IMR-90 (cell line): ENCODE measurements around the gene PARL. TPM values are rescaled to one million over a fixed set of nuclear protein-coding genes. Genes with fewer than 3 reads are reported as not detected.

Experiments used
- ATAC-seq: fragments of 200-7000 bp; cut with Tn5 transposase; 2 replicates; pipeline ENCODE4 v1.9.1; 2020; ENCODE audit warnings: low read depth, mild to moderate bottlenecking, moderate library complexity
- BruUV-seq: library from RNA; stranded (reverse); fragments of 400-500 nt; replicated peaks from 2 replicates; lab custom pipeline; 2021; lab: Mats Ljungman, UMichigan
- CTCF ChIA-PET: fragments of 300-600 bp; formaldehyde crosslinking; extraction: SDS; loops from one replicate; lab custom pipeline; 2021; ENCODE audit warnings: antibody characterized with exemption; lab: Yijun Ruan, JAX
- POLR2A ChIA-PET: fragments of 300-600 bp; sonication (Branson Sonifier 250); formaldehyde crosslinking; loops from one replicate; lab custom pipeline; 2022; ENCODE audit warnings: antibody characterized with exemption; ENCODE audit not compliant: unreplicated experiment; lab: Charles Lee
- DNase-seq: peaks from one replicate; pipeline ENCODE4 v3.0.0; 2013
- H2AFZ ChIP-seq: replicated peaks from 2 replicates; pipeline ENCODE3; 2013; ENCODE audit warnings: low read length, mild to moderate bottlenecking; ENCODE audit not compliant: poor library complexity
- H2AK5ac ChIP-seq: 2 replicates; pipeline ENCODE4 v1.6.1; 2013; ENCODE audit warnings: low read depth, low read length, inconsistent platforms
- H2AK9ac ChIP-seq: replicated peaks from 2 replicates; pipeline ENCODE3; 2013; ENCODE audit warnings: mild to moderate bottlenecking, low read depth, low read length, moderate library complexity; ENCODE audit not compliant: poor library complexity
- H2BK120ac ChIP-seq: 2 replicates; pipeline ENCODE4 v1.6.1; 2013; ENCODE audit warnings: low read depth, low read length, inconsistent platforms
- H2BK15ac ChIP-seq: 3 replicates; pipeline ENCODE4 v1.6.1; 2013; ENCODE audit warnings: low read depth, low read length, inconsistent platforms
- H2BK20ac ChIP-seq: 2 replicates; pipeline ENCODE4 v1.6.1; 2013; ENCODE audit warnings: low read depth, mild to moderate bottlenecking, inconsistent platforms, low read length, moderate library complexity
- H2BK5ac ChIP-seq: 2 replicates; pipeline ENCODE4 v1.6.1; 2013; ENCODE audit warnings: mild to moderate bottlenecking, low read depth, low read length, inconsistent platforms; ENCODE audit not compliant: poor library complexity, severe bottlenecking
- H3K14ac ChIP-seq: replicated peaks from 2 replicates; pipeline ENCODE4 v1.6.1; 2013; ENCODE audit warnings: low read depth, low read length, inconsistent platforms
- H3K18ac ChIP-seq: 2 replicates; pipeline ENCODE4 v1.6.1; 2013; ENCODE audit warnings: low read depth, low read length, control low read depth
- H3K23ac ChIP-seq: 2 replicates; pipeline ENCODE4 v1.6.1; 2013; ENCODE audit warnings: low read depth, low read length, inconsistent platforms
- H3K27ac ChIP-seq: 2 replicates; pipeline ENCODE4 v1.5.1; 2013; ENCODE audit warnings: mild to moderate bottlenecking, control low read depth, low read length; ENCODE audit not compliant: insufficient read depth
- H3K27me3 ChIP-seq: 2 replicates; pipeline ENCODE4 v1.6.1; 2013; ENCODE audit warnings: low read length; ENCODE audit not compliant: control insufficient read depth, insufficient read depth
- H3K36me3 ChIP-seq: 2 replicates; pipeline ENCODE4 v1.6.1; 2013; ENCODE audit warnings: low read length, mixed read lengths; ENCODE audit not compliant: control insufficient read depth, insufficient read depth
- H3K4ac ChIP-seq: 2 replicates; pipeline ENCODE4 v1.6.1; 2013; ENCODE audit warnings: low read depth, low read length, inconsistent platforms
- H3K4me1 ChIP-seq: 2 replicates; pipeline ENCODE4 v1.6.1; 2013; ENCODE audit warnings: low read length, mixed read lengths; ENCODE audit not compliant: control insufficient read depth, insufficient read depth
- H3K4me2 ChIP-seq: 2 replicates; pipeline ENCODE4 v1.6.1; 2013; ENCODE audit warnings: low read depth, mild to moderate bottlenecking, control low read depth, low read length, moderate library complexity
- H3K4me3 ChIP-seq: 2 replicates; pipeline ENCODE4 v1.5.1; 2013; ENCODE audit warnings: low read depth, mild to moderate bottlenecking, control low read depth, low read length, moderate library complexity; ENCODE audit not compliant: insufficient read depth
- H3K56ac ChIP-seq: 2 replicates; pipeline ENCODE4 v1.6.1; 2013; ENCODE audit warnings: low read length, inconsistent platforms; ENCODE audit not compliant: insufficient read depth; ENCODE audit errors: extremely low read depth
- H3K79me1 ChIP-seq, 2 experiments: 2 replicates each; pipeline ENCODE4 v1.6.1; 2013; ENCODE audit warnings: low read length in 2 of 2, inconsistent platforms in 1 of 2, low read depth in 1 of 2
- H3K9ac ChIP-seq: 2 replicates; pipeline ENCODE4 v1.6.1; 2013; ENCODE audit warnings: low read depth, low read length, control low read depth
- H3K9me1 ChIP-seq: 2 replicates; pipeline ENCODE4 v1.6.1; 2013; ENCODE audit warnings: low read length, inconsistent platforms; ENCODE audit not compliant: insufficient read depth
- H3K9me3 ChIP-seq: 2 replicates; pipeline ENCODE4 v1.6.1; 2013; ENCODE audit warnings: low read length; ENCODE audit not compliant: control insufficient read depth, insufficient read depth
- H4K20me1 ChIP-seq: 2 replicates; pipeline ENCODE4 v1.6.1; 2013; ENCODE audit warnings: low read length, inconsistent platforms; ENCODE audit not compliant: insufficient read depth
- H4K5ac ChIP-seq: 2 replicates; pipeline ENCODE4 v1.6.1; 2013; ENCODE audit warnings: mild to moderate bottlenecking, low read depth, low read length, control low read depth
- H4K8ac ChIP-seq, 2 experiments: 2 replicates each; pipeline ENCODE4 v1.6.1; 2013; ENCODE audit warnings: low read depth in 2 of 2, low read length in 2 of 2, control low read depth in 1 of 2, inconsistent platforms in 1 of 2
- H4K91ac ChIP-seq: 2 replicates; pipeline ENCODE4 v1.6.1; 2013; ENCODE audit warnings: low read depth, low read length, inconsistent platforms; ENCODE audit not compliant: insufficient read depth
- BHLHE40 ChIP-seq: fragments of 150-350 bp; IDR thresholded peaks from 2 replicates; pipeline ENCODE4 v1.6.1; 2016; ENCODE audit warnings: mild to moderate bottlenecking, low read depth, low read length
- CEBPB ChIP-seq: IDR thresholded peaks from 2 replicates; pipeline ENCODE4 v1.6.1; 2012; ENCODE audit warnings: low read depth, low read length, improper control_type of control experiment
- CHD1 ChIP-seq: IDR thresholded peaks from 2 replicates; pipeline ENCODE4 v1.6.1; 2012; ENCODE audit warnings: low read depth, low read length, improper control_type of control experiment
- CTCF ChIP-seq: conservative IDR thresholded peaks from 2 replicates; pipeline ENCODE4 v1.5.1; 2012; ENCODE audit warnings: mild to moderate bottlenecking, low read depth, low read length, improper control_type of control experiment
- ELK1 ChIP-seq: fragments of 150-350 bp; IDR thresholded peaks from 2 replicates; pipeline ENCODE4 v1.6.1; 2016; ENCODE audit warnings: low read depth, mild to moderate bottlenecking, low read length, moderate library complexity, borderline replicate concordance
- FOS ChIP-seq: fragments of 150-350 bp; IDR thresholded peaks from 2 replicates; pipeline ENCODE4 v1.6.1; 2016; ENCODE audit warnings: low read depth, low read length
- MAFK ChIP-seq: IDR thresholded peaks from 2 replicates; pipeline ENCODE4 v1.6.1; 2012; ENCODE audit warnings: low read depth, low read length, improper control_type of control experiment
- MAZ ChIP-seq: IDR thresholded peaks from 2 replicates; pipeline ENCODE4 v1.6.1; 2012; ENCODE audit warnings: low read depth, mild to moderate bottlenecking, low read length, improper control_type of control experiment, moderate library complexity, borderline replicate concordance
- MXI1 ChIP-seq: IDR thresholded peaks from 2 replicates; pipeline ENCODE4 v1.6.1; 2012; ENCODE audit warnings: low read depth, mild to moderate bottlenecking, low read length, moderate library complexity, borderline replicate concordance
- NFE2L2 ChIP-seq: fragments of 150-350 bp; IDR thresholded peaks from 2 replicates; pipeline ENCODE4 v1.6.1; 2016; ENCODE audit warnings: low read depth, mild to moderate bottlenecking, low read length
- POLR2A ChIP-seq: IDR thresholded peaks from 2 replicates; pipeline ENCODE4 v1.6.1; 2012; ENCODE audit warnings: mild to moderate bottlenecking, low read depth, low read length
- RAD21 ChIP-seq: IDR thresholded peaks from 2 replicates; pipeline ENCODE4 v1.6.1; 2012; ENCODE audit warnings: low read length, improper control_type of control experiment
- RCOR1 ChIP-seq: IDR thresholded peaks from 2 replicates; pipeline ENCODE4 v1.6.1; 2012; ENCODE audit warnings: mild to moderate bottlenecking, low read length, improper control_type of control experiment; ENCODE audit not compliant: insufficient replicate concordance
- RFX5 ChIP-seq: IDR thresholded peaks from 2 replicates; pipeline ENCODE4 v1.8.0; 2012; ENCODE audit warnings: low read depth, mild to moderate bottlenecking, low read length, moderate library complexity
- SMC3 ChIP-seq: fragments of 150-350 bp; IDR thresholded peaks from 2 replicates; pipeline ENCODE4 v1.6.1; 2016; ENCODE audit warnings: low read depth, mild to moderate bottlenecking, antibody characterized with exemption, low read length, moderate library complexity
- USF2 ChIP-seq: fragments of 150-350 bp; IDR thresholded peaks from 2 replicates; pipeline ENCODE4 v1.6.1; 2017; ENCODE audit warnings: mild to moderate bottlenecking, antibody characterized with exemption, low read length, low read depth
- WGBS, 2 experiments: methylation state at CpG; one replicate each; pipeline versions ENCODE4 v1.1.5 to v1.1.7; 2013; ENCODE audit warnings: missing lambda C conversion rate in 2 of 2; ENCODE audit not compliant: insufficient read length in 1 of 2; ENCODE audit errors: extremely low coverage in 2 of 2; 5-methylcytosine and 5-hydroxymethylcytosine counted together
- dilution Hi-C: fragments of 300-500 bp; cut with HindIII; formaldehyde crosslinking; loops from one replicate; pipeline ENCODE4 v1.14.3; 2018; ENCODE audit warnings: low sequenced_read_pairs; ENCODE audit not compliant: unreplicated experiment
- in situ Hi-C: fragments of 300-500 bp; cut with MboI; formaldehyde crosslinking; loops from 3 replicates; pipeline ENCODE4 v1.14.3; 2019; ENCODE audit warnings: low sequenced_read_pairs, inconsistent platforms, mixed read lengths
- intact Hi-C: fragments of 100-400 bp; cut with micrococcal nuclease; formaldehyde crosslinking; loops from 2 replicates; pipeline ENCODE4 v1.10.0; 2022
- polyA plus RNA-seq, 3 experiments: library from polyadenylated mRNA; depleted of rRNA; stranded (reverse); fragments of >200 nt; gene quantifications; 2 replicates each; pipeline ENCODE4 v1.2.3, GENCODE V29; 2012; ENCODE audit warnings: low replicate concordance in 1 of 3
- total RNA-seq: library from RNA; depleted of rRNA; stranded (reverse); fragments of >200 nt; gene quantifications from 2 replicates; pipeline ENCODE4 v1.2.3, GENCODE V29; 2012

PARL gene
- total and polyA plus RNA-seq, 2 of the 4 experiments (the other 2 are of a cell fraction), result 35.5 to 42.6 TPM

- Histone ChIP-seq H3K36me3 (peaks cover 26% of the 10 kb centered on the region), H3K4me2 (no peak overlapping the region), H4K20me1 (no peaks in the 10 kb centered on the region; the same call in 1 of the 2 replicates), H3K56ac (no peak overlapping the region), H4K5ac (no peak overlapping the region), H2AK9ac (no peak overlapping the region), H4K91ac (no peak overlapping the region), H4K8ac (no peak overlapping the region), H3K23ac (no peak overlapping the region), H3K9ac (no peak overlapping the region), H3K27me3 (no peaks in the 10 kb centered on the region), H3K14ac (no peak overlapping the region), H3K79me1 (no peaks in the 10 kb centered on the region), H2BK5ac (no peak overlapping the region), H2BK120ac (no peak overlapping the region), H3K4me1 (peaks cover 7% of the 10 kb centered on the region), H3K27ac (no peak overlapping the region), H3K4ac (no peak overlapping the region), H2BK15ac (no peak overlapping the region), H2AFZ (no peak overlapping the region), H3K9me3 (no peaks in the 10 kb centered on the region), H2BK20ac (no peak overlapping the region), H3K9me1 (no peaks in the 10 kb centered on the region), H3K18ac (no peak overlapping the region), H2AK5ac (no peak overlapping the region), H3K4me3 (no peak overlapping the region)
- dilution Hi-C loops, result no loop called here
- intact Hi-C loops, result no loop called here
- DNase-seq, result no peak
- in situ Hi-C loops, result no loop called here
- ChIA-PET POLR2A (no interaction called here), CTCF (no interaction called here)
- no peak for TF ChIP-seq MAFK
- no peak for TF ChIP-seq CTCF
- no peak for TF ChIP-seq MAZ
- TF ChIP-seq BHLHE40, result no peak
- no peak for TF ChIP-seq SMC3
- no peak for TF ChIP-seq RAD21
- no peak for TF ChIP-seq RFX5
- no peak for TF ChIP-seq NFE2L2
- no peak for TF ChIP-seq POLR2A
- TF ChIP-seq FOS, result no peak
- no peak for TF ChIP-seq USF2
- TF ChIP-seq CHD1, result no peak
- TF ChIP-seq CEBPB, result no peak
- no peak for TF ChIP-seq RCOR1
- TF ChIP-seq MXI1, result no peak
- TF ChIP-seq ELK1, result no peak
- BruUV-seq, result no TSS peak
- WGBS, 2 experiments, result 94% methylated on average over 7 of the region's 15 CpGs; no CpG with 5 or more reads in 1 of the 2 experiments
- ATAC-seq, result no peak
Measured at GRCh38 chr3:183921096-183921495, 36.4 kb upstream of the PARL start.
